ENCODE measurements around the gene ELFN1.

- TF ChIP-seq POLR2AphosphoS5 (IDR thresholded peaks at IDR 0.05) (no peak), CTCF (IDR thresholded peaks at IDR 0.05) (no peak)
Observed at GRCh38 chr7:1737523-1737922, 67.4 kb downstream of the ELFN1 start.
